Stimulated activated CD4-positive, alpha-beta T cell treated with anti-CD3 and anti-CD28 coated beads, TNF-alpha, amount 100 ng/mL, for 48 hours (primary cell): Measurements from ENCODE around the gene LYPD6.
"Not testable (repeated sequence)": the region's sequence is repeated elsewhere in the genome, so short reads cannot be mapped to it uniquely, and the experiment has no call there.

Source experiments
- DNase-seq, 3 donors: peaks; one replicate each; pipeline ENCODE4 v3.0.0-alpha.2; 2020; ENCODE audit warnings: low read depth in 3 of 3

The LYPD6 gene

GRCh38 chr2:149451417-149452165, 121.2 kb downstream of the LYPD6 start:
- no peak for DNase-seq

DNA sequence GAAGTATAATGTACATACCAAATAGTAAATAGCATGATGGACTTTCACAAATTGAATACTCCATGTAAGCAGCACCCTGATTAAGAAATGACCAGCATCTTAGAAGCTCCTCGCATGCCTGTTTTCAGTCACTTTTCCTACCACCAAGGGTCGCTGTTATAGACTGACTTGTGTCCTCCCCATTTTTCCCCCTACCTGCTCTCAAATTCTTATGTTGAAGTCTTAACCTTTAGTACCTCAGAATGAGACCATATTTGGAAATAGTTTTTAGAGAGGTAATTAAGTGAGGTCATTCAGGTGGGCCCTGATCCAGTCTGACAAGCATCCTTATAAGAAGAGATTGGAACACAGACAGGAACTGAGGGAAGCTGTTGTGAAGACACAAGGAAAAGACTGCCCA, 125.9 kb downstream of the LYPD6 start:
- no peak for DNase-seq

DNA sequence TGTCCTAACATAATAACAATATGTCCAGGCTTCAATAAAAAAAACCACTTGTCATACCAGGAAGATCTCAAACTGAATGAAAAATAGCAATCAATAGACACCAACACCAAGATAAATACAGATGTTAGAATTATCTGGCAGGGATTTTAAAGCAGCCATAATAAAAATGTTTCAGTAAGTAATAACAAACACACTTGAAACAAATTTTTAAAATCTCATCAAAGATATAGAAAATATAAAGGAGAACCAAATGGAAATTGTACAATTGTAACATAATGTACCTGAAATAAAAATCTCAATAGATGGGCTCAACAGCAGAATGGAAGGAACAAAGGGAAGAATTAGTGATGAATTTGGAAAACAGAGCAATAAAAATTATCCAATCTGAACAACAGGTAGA, 128.1 kb downstream of the LYPD6 start:
- DNase-seq, result no peak

DNA sequence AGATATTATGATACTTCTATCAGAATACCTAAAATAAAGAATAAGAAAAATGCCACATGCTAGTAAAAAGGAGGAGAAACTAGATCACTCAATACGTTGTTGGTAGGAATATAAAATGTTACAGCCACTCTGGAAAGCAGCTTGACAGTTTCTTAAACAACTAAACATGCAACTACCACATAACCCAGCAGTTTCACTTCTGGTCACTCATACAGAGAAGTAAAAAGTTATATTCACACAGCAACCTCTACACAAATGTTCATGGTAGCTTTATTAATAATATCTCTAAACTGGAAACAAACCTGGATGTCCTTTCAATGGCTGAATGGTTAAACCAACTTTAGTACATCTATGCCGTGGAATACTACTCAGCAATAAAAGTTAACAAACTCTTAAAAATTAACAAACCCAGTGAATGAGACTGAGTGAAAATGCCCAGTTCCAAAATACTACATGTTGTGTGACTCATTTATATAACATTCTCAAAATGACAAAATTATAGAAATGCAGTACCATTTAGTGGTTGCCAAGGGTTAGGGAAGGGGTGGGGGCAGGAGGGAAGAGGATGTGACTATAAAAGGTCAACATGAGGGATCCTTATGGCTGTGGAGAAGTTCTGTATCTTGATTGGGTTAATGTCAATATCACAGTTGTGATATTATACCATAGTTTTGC, 133.1 kb downstream of the LYPD6 start:
- no peak for DNase-seq

DNA sequence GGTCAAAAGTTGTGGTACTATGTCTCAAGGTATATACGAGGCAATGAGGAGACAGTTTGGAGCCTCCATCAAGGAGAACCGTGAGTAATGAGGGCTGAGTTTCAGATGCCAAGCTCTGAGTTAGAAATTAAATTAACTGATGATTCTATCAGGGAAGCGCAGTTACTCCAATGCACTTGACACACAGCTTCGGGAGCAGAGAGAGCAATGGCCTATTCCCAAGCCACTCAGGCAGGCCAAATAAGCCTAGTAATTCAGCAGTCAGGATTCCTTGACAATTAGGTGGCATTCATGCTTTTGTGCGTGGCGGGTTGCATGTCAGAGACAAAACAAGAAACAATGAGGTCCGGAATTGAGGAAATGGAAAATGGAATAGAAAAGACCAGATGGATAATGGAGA, 134.0 kb downstream of the LYPD6 start:
- no peak for DNase-seq

- no peak for DNase-seq
Measured at GRCh38 chr2:149465873-149466272, 135.5 kb downstream of the LYPD6 start.

GRCh38 chr2:149466635-149467034, 136.2 kb downstream of the LYPD6 start:
- no peak for DNase-seq

GRCh38 chr2:149467436-149467835, 137.0 kb downstream of the LYPD6 start:
- no peak for DNase-seq

GRCh38 chr2:149468636-149469035, 138.2 kb downstream of the LYPD6 start:
- no peak for DNase-seq

- DNase-seq, result no peak
Measured at GRCh38 chr2:149470046-149470445, 139.7 kb downstream of the LYPD6 start.

- no peak for DNase-seq
Measured at GRCh38 chr2:149472413-149472812, 142.0 kb downstream of the LYPD6 start.

DNA sequence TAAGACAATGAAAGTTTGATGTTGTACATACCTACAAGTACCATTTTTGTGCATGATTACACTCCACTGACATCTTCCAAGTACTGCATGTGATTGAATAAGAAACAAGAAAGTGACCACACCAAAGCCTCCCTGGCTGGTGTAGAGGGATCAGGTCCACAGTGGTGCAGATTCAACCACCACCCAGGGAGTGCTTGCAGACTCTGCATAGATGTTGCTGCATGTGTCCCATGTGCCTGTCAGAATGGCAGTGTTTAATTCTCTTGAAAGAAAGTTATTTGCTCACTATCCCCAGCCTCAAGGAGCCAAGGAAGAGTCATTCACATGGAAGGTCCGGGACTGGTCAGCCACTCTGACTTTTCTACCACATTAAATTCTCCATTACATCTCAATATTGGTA, 142.7 kb downstream of the LYPD6 start:
- no peak for DNase-seq

DNA sequence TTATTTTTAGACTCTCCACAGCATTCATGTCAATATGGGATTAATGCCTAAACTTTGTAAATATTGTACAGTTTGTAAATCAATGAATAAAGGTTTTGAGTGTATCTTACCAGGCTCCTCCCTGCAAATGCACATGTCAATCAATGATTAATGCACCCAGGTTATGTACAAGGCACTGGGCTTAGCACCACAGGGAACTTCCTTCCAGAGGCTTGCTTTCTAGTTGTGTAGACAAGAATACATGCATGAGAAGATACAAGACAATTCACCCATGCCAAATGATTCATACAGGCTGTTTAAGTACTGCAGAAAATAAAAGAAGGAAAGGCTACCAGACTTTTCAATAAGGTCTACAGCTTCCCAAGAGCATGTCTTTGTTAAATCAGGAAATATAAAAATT, 143.1 kb downstream of the LYPD6 start:
- DNase-seq, result no peak

DNA sequence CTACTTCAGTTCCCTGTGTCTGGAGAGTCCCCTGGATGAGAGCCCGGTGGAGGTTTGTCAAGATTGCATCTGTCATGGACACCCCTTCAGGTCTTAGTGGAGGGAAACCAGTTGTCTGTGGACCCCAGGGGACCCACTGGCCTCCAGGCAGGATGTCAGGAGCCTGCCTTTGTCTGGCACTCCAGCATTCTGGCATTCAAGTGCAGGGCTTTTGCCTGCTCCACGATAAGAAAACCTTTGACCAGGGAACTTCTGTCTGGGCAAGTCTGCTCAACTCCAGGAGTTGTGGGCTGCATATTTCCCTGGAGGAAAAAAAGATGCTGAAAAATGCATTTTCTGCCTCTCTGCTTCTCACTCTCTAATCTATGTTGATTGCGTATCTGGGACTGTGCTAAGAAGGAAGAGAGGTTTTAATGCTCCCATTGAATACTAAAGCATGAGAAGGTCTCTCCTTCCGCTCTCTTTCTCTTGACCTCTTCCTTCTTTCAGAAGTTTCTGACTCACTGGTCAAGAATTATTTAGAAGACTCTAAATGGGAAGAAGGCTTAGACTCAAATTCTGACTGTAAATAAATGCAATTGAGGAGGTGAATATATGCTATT, 152.7 kb downstream of the LYPD6 start:
- no peak for DNase-seq

DNA sequence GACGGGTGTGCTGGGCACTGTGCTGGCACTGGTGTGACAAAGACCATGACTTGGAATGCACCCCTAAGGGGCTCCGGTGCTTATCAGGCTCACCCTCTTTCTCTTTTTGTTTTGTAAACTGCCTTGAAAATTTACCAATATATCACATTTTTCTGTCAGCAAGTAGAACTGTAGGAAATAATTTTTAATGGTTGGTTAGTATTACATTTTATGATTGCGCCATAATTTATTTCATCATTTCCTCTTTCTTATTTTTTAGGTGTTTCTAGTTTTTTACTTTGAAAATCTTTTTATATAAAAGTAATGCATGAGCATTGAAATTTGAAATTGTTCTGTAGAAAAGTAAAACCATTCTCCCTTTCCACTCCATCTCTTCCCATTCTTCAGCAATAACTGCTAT, 156.3 kb downstream of the LYPD6 start:
- no peak for DNase-seq

DNA sequence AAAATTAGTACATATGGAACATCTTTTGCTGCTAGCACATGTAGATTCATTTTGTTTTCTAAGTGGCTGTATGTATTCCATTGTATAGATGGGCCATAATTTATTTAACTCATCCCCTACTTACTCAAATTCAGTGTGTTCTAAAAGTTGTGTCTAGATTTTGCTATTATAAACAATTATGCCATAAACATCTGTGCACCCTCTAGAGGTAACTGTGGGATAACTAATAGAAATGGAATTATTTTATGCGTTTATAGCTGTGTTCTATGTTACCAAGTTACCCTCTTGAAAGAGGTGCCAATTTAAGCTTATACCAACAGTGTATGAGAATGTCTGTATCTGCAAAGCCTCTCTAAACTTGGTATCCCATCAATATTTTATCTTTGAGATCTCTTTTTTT, 156.8 kb downstream of the LYPD6 start:
- no peak for DNase-seq

GRCh38 chr2:149488706-149489440, 158.5 kb downstream of the LYPD6 start:
- DNase-seq, result no peak

DNA sequence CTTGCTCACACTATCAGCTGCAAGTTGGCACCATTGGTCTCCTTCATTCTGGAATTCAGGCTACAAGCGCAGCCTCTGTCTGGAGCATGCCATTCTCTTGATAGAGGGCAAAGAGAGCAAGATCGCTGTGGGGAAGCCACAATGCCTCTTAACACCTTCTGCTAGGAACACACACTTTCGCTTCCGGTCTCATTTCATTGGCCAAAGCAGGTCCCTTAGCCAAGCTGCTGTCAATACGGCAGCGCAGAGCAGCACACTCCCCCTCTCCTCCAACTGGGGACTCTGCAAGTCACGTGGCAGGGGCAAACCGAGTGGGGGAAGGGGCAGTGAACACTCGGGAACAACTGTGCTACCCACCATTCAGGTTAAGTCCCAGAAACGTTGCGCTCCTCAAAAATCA, 159.1 kb downstream of the LYPD6 start:
- DNase-seq, result no peak

GRCh38 chr2:149490296-149490695, 159.9 kb downstream of the LYPD6 start:
- DNase-seq, result no peak

- DNase-seq, result no peak
Measured at GRCh38 chr2:149492923-149493322, 162.5 kb downstream of the LYPD6 start.

DNA sequence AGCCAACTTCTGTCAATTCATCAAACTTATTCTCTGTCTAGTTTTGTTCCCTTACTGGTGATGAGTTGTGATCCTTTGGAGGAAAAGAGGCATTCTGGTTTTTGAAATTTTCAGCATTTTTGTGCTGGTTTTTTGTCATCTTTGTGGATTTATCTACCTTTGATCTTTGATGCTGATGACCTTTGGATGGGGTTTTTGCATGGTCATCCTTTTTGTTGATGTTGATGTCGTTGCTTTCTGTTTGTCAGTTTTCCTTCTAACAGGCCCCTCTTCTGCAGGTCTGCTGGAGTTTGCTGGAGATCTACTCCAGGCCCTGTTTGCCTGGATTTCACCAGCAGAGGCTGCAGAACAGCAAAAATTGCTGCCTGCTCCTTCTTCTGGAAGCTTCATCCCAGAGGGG, 168.8 kb downstream of the LYPD6 start:
- DNase-seq, result not testable (repeated sequence)

- not testable (repeated sequence) for DNase-seq
Measured at GRCh38 chr2:149506808-149507207, 176.4 kb downstream of the LYPD6 start.
